Testis (tissue), 3 donors: ENCODE measurements around the gene CSTF3. TPM values are rescaled to one million over a fixed set of nuclear protein-coding genes. Genes with fewer than 3 reads are reported as not detected.

Source experiments
- DNase-seq: peaks from one replicate; pipeline ENCODE4 v3.0.0-alpha.2; 2019
- H3K27ac ChIP-seq, 2 donors: fragments of 200-600 bp; sonication (generic); one replicate each; pipeline ENCODE4 v1.5.1; 2019
- H3K27me3 ChIP-seq: fragments of 200-600 bp; sonication (generic); one replicate; pipeline ENCODE4 v1.5.1; 2019
- H3K36me3 ChIP-seq: fragments of 200-600 bp; sonication (generic); one replicate; pipeline ENCODE4 v1.5.1; 2017; ENCODE audit warnings: low read depth; ENCODE audit errors: missing control alignments
- H3K4me1 ChIP-seq: fragments of 200-600 bp; sonication (generic); one replicate; pipeline ENCODE4 v1.5.1; 2019
- H3K4me3 ChIP-seq, 2 donors: fragments of 200-600 bp; sonication (generic); one replicate each; pipeline ENCODE4 v1.5.1; 2017 to 2019
- H3K9me3 ChIP-seq: fragments of 200-600 bp; sonication (generic); one replicate; pipeline ENCODE4 v1.5.1; 2017
- POLR2A ChIP-seq: fragments of 450-650 bp; IDR thresholded peaks from one replicate; pipeline ENCODE4 v1.6.1; 2017; ENCODE audit warnings: antibody characterized with exemption, mild to moderate bottlenecking, moderate library complexity
- WGBS, 2 donors: methylation state at CpG; one replicate each; pipeline ENCODE4 v1.1.5; 2018; 5-methylcytosine and 5-hydroxymethylcytosine counted together
- intact Hi-C: fragments of 100-400 bp; cut with DNase I; formaldehyde crosslinking; loops from one replicate; pipeline ENCODE4 v1.15.1; 2023; ENCODE audit warnings: low total_unique reads
- polyA plus RNA-seq: library from polyadenylated mRNA; stranded (reverse); fragments of 350-450 nt; fragmentation: Illumina TruSeq; extraction: RNeasy Lipid Tissue Mini Kit (QIAGEN cat#74804); gene quantifications from one replicate; pipeline ENCODE4 v1.2.3, GENCODE V29; 2014; ENCODE audit warnings: low read depth, low replicate concordance; ENCODE audit not compliant: insufficient read depth
- total RNA-seq, 2 donors: library from RNA; depleted of rRNA; stranded (reverse); fragments of >200 nt; gene quantifications; one replicate each; pipeline ENCODE4 v1.2.3, GENCODE V29; 2016
- TF ChIP-seq, protein P1 (sequence below), 3 experiments: fragments of 450-650 bp in 2 of 3; fragments of 200-600 bp in 1 of 3; sonication (generic) in 1 of 3; IDR thresholded peaks; one replicate each; pipeline ENCODE4 v1.5.1; 2016 to 2019; ENCODE audit warnings: antibody characterized with exemption in 3 of 3, mild to moderate bottlenecking in 2 of 3, moderate library complexity in 1 of 3

Gene CSTF3
- total and polyA plus RNA-seq, 3 donors from 2014 or later = 31.0 to 46.6 (median 46.4) TPM

DNA sequence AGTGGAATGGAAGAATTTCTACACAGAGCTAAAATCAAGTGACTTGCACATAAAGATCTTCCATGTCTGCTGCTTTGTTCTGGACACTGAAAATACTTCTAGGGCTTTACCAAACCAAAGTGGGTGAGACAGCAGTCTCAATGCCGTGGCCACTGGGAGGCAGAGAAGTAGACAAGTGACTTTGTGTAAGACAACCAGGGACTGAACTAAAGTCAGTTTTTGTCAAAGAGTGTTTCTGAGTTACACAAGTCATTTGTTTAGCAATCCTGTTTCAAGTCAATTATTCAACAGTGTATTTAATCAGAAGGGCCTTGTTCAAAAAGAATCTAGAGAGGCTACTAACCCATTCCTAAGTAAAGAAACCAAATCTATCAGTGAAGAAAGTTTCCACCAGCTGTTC is 75.3 kb downstream of the CSTF3 start:
- Histone ChIP-seq H3K4me3 (no peak overlapping the region), H3K9me3 (no peaks in the 10 kb centered on the region), H3K27me3 (no peaks in the 10 kb centered on the region), H3K36me3 (no peaks in the 10 kb centered on the region), H3K4me1 (no peaks in the 10 kb centered on the region), H3K27ac (no peak overlapping the region)
- intact Hi-C loops = no loop called here
- 83 to 92% methylated on average over 1 of the region's 1 CpG for WGBS, 2 donors
- DNase-seq = no peak
- no peak for TF ChIP-seq POLR2A
- TF ChIP-seq, protein P1, sequence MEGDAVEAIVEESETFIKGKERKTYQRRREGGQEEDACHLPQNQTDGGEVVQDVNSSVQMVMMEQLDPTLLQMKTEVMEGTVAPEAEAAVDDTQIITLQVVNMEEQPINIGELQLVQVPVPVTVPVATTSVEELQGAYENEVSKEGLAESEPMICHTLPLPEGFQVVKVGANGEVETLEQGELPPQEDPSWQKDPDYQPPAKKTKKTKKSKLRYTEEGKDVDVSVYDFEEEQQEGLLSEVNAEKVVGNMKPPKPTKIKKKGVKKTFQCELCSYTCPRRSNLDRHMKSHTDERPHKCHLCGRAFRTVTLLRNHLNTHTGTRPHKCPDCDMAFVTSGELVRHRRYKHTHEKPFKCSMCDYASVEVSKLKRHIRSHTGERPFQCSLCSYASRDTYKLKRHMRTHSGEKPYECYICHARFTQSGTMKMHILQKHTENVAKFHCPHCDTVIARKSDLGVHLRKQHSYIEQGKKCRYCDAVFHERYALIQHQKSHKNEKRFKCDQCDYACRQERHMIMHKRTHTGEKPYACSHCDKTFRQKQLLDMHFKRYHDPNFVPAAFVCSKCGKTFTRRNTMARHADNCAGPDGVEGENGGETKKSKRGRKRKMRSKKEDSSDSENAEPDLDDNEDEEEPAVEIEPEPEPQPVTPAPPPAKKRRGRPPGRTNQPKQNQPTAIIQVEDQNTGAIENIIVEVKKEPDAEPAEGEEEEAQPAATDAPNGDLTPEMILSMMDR (IDR thresholded peaks at IDR 0.05) = no peak

DNA sequence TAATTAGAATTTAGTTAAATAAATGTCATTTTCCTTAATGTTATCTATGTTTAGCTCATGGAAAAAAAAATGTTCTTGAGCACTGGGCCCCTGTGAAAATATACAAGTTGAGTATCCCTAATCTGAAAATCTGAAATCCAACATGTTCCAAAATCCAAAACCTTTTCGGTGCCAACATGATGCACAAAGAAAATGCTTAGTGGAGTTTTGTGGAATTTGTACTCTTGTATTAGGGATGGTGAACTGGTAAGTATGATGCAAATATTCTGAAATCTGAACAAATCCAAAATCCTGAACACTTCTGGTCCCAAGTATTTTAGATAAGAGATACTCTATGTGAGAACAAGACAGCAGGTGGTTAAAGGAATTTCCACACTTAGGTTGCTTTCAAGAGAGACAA is 77.4 kb downstream of the CSTF3 start:
- Histone ChIP-seq H3K4me3 (no peak overlapping the region), H3K27ac (no peak overlapping the region), H3K4me1 (no peaks in the 10 kb centered on the region), H3K36me3 (no peaks in the 10 kb centered on the region), H3K27me3 (no peaks in the 10 kb centered on the region), H3K9me3 (no peaks in the 10 kb centered on the region)
- TF ChIP-seq POLR2A = no peak
- TF ChIP-seq, protein P1 (IDR thresholded peaks at IDR 0.05) = no peak
- intact Hi-C loops = no loop called here
- no peak for DNase-seq
- WGBS, 2 donors = 89 to 92% methylated on average over 1 of the region's 1 CpG

DNA sequence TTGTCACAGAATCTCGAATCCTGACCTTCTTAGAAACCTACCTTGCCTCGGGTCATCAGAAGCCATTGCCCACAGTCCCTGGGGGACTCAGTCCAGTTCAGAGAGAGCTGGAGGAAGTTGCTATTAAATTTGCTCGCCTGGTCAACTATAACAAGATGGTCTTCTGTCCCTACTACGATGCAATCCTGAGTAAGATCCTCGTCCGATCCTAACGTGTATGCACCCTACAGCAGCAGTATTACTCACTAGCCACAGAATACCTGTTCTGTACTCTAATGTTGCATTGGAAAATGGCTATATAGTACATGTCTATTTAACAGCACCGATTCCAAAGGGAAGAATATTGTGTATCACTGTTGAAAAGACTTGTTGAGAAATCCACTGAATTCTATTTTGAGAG is 88.8 kb downstream of the CSTF3 start:
- no peak for DNase-seq
- TF ChIP-seq, protein P1 (IDR thresholded peaks at IDR 0.05) = no peak
- no peak for TF ChIP-seq POLR2A
- intact Hi-C loops = no loop called here
- H3K4me1 ChIP-seq = no peaks in the 10 kb centered on the region
- H3K27me3 ChIP-seq = no peaks in the 10 kb centered on the region
- no peaks in the 10 kb centered on the region for H3K36me3 ChIP-seq
- H3K9me3 ChIP-seq = no peaks in the 10 kb centered on the region
- H3K27ac ChIP-seq = no peak overlapping the region
- 88 to 91% methylated on average over 8 of the region's 8 CpGs for WGBS, 2 donors
- no peak overlapping the region for H3K4me3 ChIP-seq

DNA sequence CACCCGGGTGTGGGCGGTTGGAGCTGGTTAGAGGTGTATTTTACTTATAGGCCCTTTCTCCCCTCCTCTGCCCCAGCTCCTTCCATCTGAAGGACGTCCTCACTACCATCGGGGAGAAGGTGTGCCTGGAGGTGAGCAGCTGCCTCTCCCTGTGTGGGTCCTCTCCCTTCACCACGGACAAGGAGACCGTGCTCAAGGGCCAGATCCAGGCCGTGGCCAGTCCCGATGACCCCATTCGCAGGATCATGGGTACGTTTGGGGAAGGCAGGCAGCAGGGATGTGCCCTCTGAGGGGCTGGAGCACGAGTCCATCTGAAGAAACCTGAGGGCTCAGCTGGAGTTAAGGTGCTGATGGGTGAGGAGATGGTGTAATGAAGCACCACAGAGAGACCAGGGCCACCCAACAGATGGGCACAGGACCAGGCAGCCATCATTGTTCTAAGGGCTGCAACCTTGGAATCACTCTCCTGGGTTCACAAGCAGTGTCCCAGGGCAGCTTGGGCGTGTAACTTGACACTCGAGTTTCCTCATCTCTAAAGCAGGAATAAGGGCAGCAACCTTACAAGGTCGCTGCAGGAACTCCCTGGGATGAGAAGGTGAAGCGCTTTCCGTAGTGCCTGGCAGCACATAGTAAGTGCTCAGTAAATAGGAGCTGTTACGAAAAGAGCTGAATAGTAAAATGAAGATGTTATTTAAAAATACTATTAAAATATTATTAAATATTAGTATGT is 92.5 kb downstream of the CSTF3 start:
- intact Hi-C loops = loop anchor here (10.0 kb wide), 1 partner anchor 114 kb away; no protein-coding TSS in a partner anchor
- no peaks in the 10 kb centered on the region for H3K36me3 ChIP-seq
- no peak for DNase-seq
- H3K27ac ChIP-seq = no peak overlapping the region
- WGBS, 2 donors = 92 to 95% methylated on average over 16 to 17 of the region's 17 CpGs
- H3K9me3 ChIP-seq = no peaks in the 10 kb centered on the region
- no peak for TF ChIP-seq POLR2A
- TF ChIP-seq, protein P1 (IDR thresholded peaks at IDR 0.05) = no peak
- no peaks in the 10 kb centered on the region for H3K27me3 ChIP-seq
- H3K4me3 ChIP-seq = no peak overlapping the region
- H3K4me1 ChIP-seq = no peaks in the 10 kb centered on the region

DNA sequence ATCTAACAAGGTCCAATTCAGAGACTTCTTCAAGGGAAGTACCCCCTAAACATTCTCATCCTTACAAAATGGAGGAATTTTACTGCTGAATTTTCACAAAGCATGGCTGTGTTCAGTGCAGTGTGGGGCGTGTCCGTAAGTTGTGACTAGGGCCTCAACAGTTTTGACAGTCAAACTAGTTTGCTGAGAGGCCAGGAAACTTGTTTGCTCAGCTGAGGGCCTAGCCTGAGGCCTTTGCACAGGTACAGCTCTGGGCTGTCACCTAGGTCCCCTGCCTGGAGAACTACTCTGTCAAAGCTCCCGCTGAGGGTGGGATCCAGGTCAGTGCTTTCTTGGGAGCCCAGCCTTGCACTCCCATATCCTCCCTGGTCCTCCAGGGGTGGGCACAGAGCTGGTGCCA is 94.0 kb downstream of the CSTF3 start:
- no peak overlapping the region for H3K4me3 ChIP-seq
- no peak for DNase-seq
- TF ChIP-seq, protein P1 (IDR thresholded peaks at IDR 0.05) = no peak
- TF ChIP-seq POLR2A = no peak
- intact Hi-C loops = loop anchor here (10.0 kb wide), 1 partner anchor 112 kb away; no protein-coding TSS in a partner anchor
- H3K36me3 ChIP-seq = no peaks in the 10 kb centered on the region
- WGBS, 2 donors = 96 to 97% methylated on average over 2 to 3 of the region's 3 CpGs
- H3K27me3 ChIP-seq = no peaks in the 10 kb centered on the region
- H3K4me1 ChIP-seq = no peaks in the 10 kb centered on the region
- H3K27ac ChIP-seq = no peak overlapping the region
- no peaks in the 10 kb centered on the region for H3K9me3 ChIP-seq
